ENCODE results near the gene FAM193A.

DNA sequence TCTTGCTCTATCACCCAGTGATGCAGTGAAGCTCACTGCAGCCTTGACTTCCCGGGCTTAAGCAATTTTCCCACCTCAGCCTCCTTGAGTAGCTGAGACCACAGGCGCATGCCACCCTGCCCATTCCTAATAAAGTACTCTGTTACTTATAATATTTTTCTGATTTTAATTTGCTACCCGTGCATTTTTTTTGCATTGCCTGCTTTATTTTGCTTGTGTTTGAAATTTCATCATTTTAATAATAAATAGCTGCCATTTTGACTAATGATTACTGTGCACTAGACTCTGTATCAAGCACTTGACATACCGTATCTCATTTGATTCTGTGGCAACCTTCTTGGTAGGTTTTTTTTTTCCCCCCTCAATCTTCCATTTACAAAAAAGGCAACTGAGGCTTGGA lies 41.7 kb downstream of the FAM193A start:
- TF ChIP-seq, protein P1, sequence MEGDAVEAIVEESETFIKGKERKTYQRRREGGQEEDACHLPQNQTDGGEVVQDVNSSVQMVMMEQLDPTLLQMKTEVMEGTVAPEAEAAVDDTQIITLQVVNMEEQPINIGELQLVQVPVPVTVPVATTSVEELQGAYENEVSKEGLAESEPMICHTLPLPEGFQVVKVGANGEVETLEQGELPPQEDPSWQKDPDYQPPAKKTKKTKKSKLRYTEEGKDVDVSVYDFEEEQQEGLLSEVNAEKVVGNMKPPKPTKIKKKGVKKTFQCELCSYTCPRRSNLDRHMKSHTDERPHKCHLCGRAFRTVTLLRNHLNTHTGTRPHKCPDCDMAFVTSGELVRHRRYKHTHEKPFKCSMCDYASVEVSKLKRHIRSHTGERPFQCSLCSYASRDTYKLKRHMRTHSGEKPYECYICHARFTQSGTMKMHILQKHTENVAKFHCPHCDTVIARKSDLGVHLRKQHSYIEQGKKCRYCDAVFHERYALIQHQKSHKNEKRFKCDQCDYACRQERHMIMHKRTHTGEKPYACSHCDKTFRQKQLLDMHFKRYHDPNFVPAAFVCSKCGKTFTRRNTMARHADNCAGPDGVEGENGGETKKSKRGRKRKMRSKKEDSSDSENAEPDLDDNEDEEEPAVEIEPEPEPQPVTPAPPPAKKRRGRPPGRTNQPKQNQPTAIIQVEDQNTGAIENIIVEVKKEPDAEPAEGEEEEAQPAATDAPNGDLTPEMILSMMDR (conservative IDR thresholded peaks at IDR 0.05; ENCODE audit: low read depth in 2 of 2), result no peak
- no peak for TF ChIP-seq EZH2 (IDR thresholded peaks at IDR 0.05; ENCODE audit: low read depth, unreplicated experiment)
- no peak for TF ChIP-seq POLR2AphosphoS5 (IDR thresholded peaks at IDR 0.05; ENCODE audit: low read depth)
- TF ChIP-seq, protein P2, sequence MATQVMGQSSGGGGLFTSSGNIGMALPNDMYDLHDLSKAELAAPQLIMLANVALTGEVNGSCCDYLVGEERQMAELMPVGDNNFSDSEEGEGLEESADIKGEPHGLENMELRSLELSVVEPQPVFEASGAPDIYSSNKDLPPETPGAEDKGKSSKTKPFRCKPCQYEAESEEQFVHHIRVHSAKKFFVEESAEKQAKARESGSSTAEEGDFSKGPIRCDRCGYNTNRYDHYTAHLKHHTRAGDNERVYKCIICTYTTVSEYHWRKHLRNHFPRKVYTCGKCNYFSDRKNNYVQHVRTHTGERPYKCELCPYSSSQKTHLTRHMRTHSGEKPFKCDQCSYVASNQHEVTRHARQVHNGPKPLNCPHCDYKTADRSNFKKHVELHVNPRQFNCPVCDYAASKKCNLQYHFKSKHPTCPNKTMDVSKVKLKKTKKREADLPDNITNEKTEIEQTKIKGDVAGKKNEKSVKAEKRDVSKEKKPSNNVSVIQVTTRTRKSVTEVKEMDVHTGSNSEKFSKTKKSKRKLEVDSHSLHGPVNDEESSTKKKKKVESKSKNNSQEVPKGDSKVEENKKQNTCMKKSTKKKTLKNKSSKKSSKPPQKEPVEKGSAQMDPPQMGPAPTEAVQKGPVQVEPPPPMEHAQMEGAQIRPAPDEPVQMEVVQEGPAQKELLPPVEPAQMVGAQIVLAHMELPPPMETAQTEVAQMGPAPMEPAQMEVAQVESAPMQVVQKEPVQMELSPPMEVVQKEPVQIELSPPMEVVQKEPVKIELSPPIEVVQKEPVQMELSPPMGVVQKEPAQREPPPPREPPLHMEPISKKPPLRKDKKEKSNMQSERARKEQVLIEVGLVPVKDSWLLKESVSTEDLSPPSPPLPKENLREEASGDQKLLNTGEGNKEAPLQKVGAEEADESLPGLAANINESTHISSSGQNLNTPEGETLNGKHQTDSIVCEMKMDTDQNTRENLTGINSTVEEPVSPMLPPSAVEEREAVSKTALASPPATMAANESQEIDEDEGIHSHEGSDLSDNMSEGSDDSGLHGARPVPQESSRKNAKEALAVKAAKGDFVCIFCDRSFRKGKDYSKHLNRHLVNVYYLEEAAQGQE (IDR thresholded peaks at IDR 0.05; ENCODE audit: unreplicated experiment), result no peak
- no peak for TF ChIP-seq CREB1 (CRISPR knock-in tag; IDR thresholded peaks at IDR 0.05; ENCODE audit: low read depth)
- TF ChIP-seq NANOG (IDR thresholded peaks at IDR 0.05; ENCODE audit: borderline replicate concordance), result no peak
- no peak for TF ChIP-seq ZNF331 (CRISPR knock-in tag; IDR thresholded peaks at IDR 0.05; ENCODE audit: low read depth)
- no peak for TF ChIP-seq ZNF114 (CRISPR knock-in tag; IDR thresholded peaks at IDR 0.05)
